HG02840 (cell line): ENCODE measurements around the gene VAC14.

Source experiments
- ATAC-seq: cut with Tn5 transposase; IDR thresholded peaks from one replicate; pipeline ENCODE4 v1.9.1; 2021; ENCODE audit warnings: mild to moderate bottlenecking, moderate library complexity, moderate number of reproducible peaks; ENCODE audit not compliant: unreplicated experiment, low FRiP score

VAC14 gene

DNA sequence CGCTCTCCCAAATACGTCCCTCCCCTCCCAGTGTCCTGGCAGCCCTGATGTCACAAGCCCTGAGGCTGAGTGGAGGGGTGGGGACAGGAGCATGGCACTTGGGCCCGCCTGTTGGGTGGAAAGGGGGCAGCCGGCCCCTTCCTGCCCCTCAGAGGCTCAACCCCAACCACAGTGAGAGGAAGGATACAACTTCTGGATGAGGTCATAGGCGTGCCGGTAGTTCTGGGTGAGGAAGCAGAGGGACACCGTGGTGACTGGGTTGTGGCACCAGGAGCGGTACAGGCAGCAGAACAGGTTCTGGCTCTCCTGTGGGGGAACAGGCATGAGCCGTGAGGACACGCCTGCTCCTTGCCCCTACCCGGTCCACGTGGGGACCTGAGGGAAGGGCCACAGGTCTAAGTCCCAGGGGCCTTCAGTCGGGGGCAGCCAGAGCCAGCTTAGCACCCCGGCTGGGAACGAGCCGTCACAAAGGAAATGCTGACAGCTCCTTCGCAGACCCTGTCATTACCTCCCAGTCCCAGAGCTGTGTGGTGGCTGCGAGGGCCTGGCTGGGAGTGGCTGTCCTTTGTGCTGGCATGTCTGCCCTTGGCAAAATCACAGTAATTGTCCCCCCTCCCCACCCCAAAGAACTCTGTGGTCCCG, 103.9 kb downstream of the VAC14 start:
- no peak for ATAC-seq

DNA sequence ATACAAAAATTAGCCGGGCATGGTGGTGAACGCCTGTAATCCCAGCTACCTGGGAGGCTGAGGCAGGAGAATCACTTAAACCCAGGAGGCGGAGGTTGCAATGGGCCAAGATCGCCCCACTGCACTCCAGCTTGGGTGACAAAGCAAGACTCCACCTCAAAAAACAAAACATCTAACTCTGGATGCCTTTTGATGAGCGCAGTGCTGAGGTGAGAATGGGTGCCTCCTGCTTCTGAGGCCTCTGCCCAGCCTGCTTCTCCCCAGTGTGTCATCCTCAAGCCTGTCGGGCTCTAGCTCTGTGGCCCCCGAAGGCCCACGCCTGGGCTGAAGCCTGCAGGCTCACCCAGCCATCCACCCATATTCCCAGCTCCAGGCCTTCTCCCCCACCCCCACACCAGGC, 104.6 kb downstream of the VAC14 start:
- no peak for ATAC-seq

DNA sequence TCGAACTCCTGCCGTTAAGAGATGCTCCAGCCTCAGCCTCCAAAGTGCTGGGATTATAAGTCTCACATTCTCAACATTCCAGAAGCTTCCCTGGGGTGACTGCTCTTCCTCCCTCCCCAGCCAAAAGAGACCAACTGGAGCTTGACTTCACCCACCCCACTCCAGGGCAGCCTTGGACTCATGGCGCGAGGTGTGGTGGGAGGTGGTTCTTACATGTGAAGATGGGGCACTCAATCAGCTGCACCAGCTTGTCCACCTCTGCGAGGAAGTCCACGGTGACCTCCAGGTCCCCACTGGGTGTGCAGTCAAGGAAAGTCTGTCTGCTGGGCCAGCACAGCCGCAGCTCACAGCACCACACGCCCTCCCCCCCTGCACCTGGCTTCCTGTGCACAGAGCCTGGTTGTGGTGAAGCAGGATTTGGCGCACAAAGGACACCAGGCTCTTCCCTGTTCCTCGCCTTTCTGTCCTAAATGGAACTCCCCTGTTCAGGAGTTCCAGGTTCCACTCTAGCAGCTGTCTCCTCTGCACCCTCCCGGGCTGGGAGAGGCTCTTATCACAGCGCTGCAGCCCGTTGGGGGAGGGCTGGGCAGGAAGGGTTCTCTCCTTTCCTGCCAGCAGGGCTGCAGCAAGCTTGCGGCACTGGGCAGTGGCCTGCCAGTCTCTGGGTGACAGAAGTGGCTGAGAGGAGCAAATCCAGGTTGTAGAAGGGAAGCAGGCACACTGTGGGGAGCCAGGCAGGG, 105.5 kb downstream of the VAC14 start:
- no peak for ATAC-seq

DNA sequence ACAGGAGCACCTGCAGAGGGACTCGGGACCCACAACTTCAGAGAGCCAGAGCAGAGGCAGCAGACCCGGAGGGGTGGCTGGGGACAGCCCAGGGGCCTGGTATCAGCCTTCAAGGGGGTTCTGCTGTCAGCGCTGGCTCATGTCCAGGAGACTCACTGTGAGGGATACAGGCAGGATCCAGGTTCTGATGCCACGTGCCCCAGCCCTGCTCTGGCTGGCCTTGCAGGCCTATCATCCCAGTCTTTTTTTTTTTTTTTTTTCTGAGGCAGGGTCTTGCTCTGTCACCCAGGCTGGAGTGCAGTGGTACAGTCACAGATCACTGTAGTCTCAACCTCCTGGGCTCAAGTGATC, 106.1 kb downstream of the VAC14 start:
- no peak for ATAC-seq

DNA sequence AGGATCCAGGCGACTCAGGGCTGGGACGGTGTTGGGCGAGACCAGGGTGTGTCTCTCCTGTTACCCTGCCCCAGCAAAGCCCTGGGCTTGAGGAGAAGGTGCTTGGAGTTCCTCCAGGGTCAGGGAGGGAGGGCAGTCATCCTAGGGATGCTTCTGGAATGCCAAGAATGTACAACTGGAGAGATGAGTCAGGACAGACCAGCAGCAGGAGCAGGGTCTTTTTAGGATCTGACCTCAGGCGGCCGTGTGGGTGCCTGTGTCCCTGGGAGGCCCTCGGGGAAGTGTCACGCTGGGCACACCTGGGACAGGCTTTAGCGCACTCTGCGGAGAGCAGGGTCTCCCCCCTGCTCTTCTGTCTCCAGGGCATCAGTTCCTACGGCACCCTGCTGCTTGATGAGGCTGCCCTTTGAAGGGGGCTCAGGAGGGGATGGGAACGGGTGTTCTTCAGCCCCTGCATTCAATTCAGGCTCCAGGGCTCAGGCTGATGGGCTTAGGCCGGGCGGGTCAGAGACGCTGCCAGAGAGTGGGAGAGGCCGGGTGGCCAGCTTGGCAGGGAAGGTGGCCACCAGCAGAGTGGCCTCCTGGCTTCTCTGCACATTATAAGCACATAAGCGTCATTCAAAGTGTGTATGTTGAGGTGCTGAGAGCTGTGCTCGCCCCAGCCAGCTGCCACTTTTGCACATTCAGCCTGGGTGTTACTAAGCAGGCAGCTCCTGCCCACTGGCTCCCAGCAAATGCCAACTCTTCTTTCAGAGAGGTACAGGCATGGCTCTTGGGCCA, 106.7 kb downstream of the VAC14 start:
- no peak for ATAC-seq

DNA sequence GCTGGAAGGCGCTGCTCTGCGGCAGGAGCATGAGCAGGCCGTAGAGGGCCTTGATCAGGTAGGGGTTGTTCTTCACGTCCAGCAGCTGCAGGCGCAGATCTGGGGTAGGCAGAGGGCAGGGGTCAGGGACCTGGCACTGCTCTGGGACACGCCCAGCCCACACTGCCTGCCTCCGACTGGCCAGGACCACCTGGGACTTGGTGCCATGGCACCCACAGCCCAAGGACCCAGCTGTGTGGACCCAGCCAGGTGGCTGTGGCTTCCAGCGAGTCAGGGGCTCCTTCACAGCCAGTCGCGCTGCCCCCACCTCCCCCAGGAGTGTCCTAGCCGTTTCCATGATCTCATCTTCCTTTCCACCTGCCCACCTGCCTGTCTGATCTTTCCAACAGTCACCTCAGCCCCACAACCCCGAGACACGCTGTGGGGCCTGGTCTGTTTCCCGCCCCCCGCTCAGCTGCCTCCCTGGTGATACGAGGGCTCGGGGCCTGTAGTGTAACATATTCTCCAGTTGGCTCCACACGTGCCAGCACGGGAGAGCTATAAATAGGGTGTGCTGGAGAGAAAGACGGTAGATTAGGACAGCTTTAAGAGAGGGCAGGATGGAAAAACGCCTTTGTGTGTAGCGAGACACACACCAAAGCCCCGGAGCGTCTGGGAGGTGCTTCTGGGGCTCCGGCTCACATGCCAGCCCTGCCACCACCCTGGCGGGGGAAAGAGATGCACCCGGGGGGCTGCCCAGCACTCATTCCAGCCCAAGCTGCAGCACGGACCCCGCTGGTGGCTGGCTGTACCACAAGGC, 107.9 kb downstream of the VAC14 start:
- ATAC-seq, result no peak

DNA sequence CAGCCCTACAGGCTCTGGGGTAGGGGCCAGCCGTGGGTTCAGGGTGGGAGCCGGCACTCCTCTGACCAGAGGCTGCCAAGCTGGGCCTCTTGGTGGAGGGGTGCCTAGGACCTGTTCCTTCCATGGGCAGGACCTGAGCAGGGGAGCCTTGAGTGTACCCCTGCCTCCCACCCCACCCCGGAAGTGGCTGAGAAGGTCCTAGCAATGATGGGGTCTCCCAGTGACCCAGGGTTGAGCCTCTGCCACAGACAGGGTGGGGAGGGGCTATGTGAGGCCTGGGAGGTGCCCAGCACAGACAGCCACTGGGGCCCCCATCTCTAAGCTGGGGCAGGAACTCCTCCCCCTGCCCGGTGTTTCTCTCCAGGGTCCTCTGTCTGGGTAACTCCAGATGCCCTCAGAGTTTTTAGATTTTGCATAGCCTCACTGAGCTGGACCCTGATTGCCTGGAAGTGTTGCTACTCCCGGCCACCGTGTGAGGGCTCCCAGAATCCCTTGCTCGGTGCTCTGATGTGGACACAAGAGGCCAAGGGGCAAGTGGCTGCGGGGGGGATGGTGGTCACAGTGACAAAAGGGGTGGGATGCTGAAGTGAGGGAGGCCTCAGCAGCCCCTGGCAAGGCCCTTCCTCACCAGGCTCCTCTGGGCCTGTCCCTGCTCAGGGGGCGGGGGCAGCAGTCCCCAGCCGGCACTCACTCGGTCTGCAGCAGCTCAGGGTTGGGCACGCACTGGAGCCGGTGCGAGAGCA, 108.7 kb downstream of the VAC14 start:
- no peak for ATAC-seq

DNA sequence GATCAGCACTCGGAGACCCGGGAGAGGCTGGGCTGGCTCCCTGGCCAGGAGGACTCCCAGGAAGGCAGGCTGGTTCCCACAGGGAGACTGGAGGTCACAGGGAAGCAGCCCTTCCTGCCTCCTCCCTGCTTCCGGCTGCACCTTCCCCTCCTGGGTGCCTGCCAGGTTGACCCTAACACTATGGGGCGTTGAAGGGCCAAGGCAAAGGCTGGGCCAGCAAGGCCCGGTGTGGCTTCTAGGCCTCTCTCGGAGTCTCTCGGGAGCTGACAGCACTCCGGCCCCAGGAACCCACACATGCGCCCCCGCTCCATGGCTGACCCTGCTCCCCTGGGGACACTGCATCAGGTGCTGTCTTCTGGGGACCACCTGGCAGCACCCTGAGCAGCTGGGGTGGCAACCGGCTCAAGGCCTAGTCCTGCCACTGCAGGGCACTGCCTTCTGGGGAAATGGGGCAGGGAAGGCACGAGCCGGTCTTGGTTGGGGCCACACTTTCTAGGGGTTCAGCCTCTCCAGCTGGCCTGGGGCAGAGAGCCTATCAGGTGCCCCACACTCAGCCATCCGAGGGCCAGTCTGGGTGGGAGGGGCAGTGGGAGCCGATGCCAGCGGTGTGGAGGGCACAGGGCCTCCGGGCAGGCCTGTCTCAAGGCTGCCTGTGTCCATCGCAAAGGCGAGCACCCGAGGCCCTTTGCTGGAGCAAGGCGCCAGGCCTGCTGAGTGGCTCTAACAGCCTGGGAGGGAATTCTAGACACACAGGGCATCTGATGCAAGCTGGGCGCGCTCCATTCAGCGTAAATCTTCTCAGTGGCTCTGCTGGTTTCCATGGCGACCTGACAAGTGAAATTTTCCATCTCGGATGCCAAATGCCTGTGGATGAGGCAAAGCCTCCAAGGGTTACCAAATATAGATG, 109.5 kb downstream of the VAC14 start:
- ATAC-seq, result no peak

DNA sequence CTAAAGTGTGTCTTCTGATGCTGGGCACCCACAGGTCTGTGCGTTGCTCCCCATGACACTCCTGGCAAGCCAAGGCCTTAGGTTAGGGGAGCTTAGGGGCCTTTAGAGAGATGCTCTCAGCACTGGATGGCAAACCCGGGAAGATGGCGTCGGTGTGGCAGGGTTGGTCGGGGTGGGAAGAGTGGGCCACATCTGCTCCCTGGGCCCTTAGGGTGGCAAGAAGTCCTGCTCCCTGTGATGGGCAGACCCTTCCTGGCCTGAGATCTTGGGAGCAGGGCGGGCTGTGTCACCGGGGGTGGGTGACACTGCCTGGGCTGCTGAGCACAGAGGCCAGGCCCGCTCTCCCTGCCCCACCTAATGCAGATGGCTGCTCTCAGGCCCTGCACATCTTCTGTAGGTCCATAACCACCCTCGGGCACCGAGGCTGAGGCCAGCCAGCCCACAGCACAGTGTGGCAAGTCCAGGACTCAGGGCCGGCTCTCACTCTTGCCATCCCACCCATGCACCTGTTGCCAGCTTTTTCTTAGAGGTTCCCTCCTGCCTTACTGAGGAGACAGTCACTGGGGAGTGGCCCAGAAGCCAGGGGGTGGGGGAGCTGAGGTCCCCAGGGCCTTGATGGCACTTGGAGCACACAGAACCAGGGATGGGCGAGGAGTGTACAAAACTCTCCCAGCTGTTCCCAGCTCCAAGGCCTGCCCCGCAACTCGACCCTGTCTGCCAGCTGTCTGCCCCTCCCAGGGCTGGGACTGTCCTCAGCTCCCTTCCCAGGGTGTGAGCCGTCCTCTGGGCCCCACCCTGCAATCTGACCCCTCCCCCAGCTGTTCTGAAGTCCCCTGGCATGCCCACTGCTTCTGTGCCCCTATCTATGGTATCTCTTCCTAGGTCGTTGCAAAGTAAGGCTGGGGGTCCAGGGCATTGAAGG, 110.7 kb downstream of the VAC14 start:
- no peak for ATAC-seq

DNA sequence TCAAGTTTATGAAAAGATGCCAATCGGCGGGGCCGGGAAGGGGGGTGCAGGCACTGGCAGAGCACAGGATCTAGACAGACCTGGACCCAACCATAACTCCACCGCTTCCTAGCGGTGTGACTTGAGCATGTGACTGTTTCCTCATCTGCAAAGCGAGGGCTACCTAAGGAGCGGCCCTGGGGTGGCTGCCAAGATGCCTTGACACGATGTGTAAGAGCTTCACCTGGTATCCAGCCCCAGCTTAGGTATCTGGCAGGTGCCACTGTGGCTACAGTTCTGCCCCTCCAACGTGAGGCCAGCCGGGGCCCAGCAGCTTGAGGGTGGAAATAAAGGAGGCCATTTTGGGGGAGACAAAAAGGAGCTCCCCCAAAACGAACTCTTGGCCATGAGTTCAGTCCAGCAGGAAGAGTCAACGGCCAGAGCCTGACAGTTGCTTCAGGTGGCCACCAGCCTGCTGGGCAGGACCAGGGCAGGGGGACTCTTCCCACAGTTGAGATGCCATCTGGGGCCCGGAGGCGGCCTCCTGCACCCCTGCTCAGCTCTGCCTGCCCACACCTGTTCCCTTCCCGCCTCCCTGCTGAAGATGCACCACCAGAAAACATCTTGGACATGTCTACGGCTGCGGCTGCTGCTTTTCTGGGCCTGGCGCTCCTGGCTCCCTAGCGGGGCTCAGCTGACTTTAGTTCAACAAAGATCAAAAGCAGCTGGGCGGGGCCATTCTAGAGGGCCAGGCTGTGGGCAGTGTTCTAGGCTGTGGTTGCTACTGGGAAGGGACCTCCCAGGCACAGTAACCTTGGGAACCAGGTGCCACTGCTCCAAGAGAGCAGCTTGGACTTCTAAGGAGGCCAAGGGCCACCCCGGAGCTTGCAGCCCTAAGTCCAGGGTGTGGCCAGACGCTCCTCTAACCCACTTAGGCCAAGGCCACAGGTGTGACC, 111.7 kb downstream of the VAC14 start:
- ATAC-seq, result no peak

DNA sequence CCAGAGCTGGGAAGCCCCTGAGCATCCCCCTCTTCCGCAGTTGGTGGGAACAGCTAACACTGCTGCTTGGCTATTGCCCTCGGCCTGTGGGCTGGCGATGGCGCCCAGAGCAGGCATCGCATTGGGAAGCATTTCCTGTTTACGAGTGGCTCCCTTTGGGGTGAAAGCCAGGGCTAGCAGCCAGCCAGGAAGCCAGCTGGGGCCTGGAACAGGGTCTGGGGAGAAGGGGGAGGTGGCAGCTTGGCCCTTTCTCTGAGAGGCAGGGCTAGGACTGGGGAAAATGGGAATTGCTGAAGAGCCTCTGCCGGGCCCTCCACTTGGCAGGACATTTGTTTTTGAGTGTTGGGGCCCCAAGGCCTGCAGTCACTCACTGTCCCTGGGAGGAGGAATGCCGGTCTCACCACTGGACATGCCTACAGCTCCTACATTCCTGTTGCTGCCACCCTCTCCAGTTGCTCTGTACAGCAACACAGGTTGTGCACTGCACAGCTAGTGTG, 112.7 kb downstream of the VAC14 start:
- ATAC-seq, result no peak

DNA sequence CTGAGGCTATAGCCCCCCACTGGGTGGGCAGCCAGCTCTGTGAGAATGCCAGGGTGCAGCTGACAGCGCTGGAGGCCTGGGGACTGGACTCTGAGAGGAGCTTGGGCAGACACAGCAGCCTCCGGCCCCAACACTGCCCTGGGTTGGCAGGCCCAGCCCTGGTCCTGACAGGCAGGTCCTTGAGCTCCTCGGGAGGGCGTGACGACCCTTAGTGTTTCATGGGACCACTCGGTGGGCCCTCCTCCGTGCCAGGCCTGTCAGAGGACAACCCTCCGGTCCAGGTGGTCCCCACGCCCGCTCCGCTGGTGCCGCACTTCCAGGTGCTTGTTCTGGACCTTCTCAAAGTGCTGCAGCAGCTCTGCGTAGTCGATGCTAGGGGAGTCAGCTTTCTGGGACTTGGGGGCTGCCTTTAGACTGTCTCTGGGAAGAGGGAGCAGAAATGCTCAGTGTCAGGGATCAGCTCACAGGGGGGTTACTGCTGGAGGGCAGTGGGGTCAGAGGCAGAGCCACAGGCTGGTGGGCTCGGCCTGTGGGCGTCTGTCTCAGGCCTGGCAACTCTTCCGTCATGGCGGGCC, 113.2 kb downstream of the VAC14 start:
- no peak for ATAC-seq

DNA sequence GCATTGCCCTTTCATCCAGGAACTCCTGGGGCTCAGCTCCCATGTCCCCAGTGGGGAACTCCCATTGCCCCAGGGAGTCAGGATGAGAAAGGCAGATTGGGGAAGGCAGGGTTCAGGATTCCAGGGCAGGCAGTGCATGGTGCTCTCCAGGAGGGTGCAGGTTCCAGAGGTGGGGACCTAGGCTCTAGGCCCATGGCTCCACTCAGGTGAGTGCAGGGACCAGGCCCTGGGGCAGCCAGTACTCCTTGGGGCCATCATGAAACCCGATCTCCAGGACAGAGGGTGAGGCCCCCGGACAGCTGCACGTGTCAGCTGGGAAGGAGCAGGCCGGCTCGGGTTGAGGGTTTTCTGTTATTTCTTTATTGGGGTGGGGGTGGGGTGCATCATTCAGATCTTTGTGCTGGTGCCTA, 113.9 kb downstream of the VAC14 start:
- no peak for ATAC-seq

DNA sequence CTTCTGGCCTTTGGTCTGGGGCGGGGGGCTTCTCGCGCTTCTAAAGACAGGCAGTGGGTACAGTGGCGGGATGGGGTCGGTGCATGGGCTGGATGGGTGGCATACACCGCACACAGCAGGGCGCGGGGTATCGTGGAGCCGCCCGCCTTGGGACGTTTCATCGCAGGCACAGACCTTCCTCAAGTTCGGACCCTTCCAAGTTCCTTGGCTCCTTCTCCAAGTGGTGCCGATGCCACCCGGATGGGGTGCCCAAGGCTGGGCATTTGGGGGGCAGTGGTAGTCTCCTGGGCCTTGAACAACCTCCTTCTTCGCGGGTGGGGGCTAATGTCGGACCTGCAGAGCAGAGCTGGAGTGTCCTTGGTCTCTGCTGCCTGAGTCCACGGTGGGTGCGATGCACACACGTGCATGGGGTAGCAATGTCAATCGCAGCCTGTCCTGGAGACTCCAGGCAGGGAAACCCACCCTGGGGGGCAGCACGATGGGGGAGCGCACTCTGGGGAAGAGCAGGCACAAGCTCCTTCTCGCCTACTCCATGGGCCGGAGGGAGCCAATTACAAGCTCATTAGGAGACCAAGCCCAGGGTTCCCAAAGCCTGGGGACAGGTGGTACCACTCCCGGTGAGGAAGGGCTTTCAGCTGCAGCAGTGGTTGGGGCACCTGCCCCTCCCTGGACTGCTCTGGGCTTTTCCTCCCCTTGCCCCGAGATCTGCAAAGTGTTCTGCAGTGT, 114.4 kb downstream of the VAC14 start:
- no peak for ATAC-seq

DNA sequence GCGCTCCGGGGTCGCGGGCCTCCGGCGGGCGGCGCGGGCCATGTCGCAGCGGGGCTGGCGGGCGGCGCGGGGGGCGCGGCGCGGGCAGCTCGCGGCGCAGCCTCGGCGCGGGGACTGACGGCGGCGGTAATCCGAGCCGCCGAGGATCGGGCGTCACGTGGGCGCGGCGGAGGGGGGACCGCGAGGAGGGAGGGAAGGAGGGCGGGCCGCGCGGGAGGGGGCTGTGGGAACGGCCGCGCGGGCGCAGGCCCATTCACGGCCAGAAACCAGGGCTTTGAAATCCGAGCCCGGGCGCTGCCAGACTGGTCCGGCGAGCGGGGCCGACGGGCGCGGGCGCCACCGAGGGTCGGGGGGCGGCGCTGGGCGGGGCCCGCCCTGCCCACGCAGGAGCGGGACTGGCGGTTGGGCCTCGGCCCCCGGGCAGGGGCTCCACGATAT, 115.0 kb downstream of the VAC14 start, which contains the start of gene MTSS2:
MTSS2 (minus strand) TSS at position 116 of the 438 bp plus-strand sequence. CDS start 262 bp downstream, outside the sequence.
- ATAC-seq, result no peak
